Measurements from ENCODE around the gene KRTAP10-5. TPM values are rescaled to one million over a fixed set of nuclear protein-coding genes. Genes with fewer than 3 reads are reported as not detected.

KRTAP10-5 gene
- total RNA-seq, 1 donor, result not detected

DNA sequence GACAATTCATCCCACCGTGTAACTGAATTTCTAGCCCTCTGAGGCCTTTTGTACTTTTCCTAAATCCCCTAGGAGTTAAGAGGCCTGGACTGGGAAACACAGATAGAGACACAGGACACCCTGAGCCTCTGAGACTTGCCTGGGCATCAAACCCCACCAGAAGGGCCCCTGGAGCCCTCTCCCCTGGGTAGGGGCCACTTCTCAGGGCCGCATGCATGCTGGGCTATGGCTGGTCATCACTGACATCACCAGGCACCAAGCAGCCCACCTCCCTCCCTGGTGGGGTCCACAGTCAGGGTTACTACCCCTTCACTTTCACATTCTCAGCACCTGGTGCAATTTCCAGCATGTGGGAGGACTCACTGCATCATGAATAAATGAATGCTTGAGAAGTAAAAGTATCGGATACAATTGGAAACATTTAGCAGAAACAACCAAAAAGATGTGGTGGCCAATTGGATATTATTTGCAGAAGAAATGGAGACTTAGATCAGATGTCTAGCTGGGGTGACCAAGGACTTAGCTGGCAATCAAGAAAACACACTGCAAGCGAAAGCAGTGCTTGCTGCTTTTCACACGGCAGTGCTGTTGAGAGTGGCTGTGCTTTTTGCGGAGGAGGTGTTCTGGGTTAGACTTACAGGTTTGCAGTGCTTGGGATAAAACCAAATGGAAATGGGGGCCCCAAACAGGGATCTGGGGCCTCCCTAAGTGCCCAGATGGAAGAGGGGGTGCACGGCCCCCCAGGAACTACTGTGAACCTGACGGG lies 19.0 kb upstream of the KRTAP10-5 start:
- Histone ChIP-seq H3K27ac (ENCODE audit: low read depth, low read length) (no peak overlapping the region), H3K27me3 (ENCODE audit: insufficient read depth, low read length) (peaks cover 9% of the 10 kb centered on the region), H3K4me3 (ENCODE audit: insufficient read depth, low read length) (no peak overlapping the region), H3K4me1 (ENCODE audit: insufficient read depth, low read length) (no peaks in the 10 kb centered on the region), H3K36me3 (ENCODE audit: insufficient read depth, low read length) (no peaks in the 10 kb centered on the region), H2AFZ (ENCODE audit: low read length) (no peak overlapping the region), H4K20me1 (ENCODE audit: insufficient read depth, low read length) (no peaks in the 10 kb centered on the region), H3K4me2 (ENCODE audit: insufficient read depth, low read length) (no peak overlapping the region), H3K79me2 (ENCODE audit: insufficient read depth, low read length) (no peaks in the 10 kb centered on the region), H3K9me3 (ENCODE audit: low read depth, low read length) (no peaks in the 10 kb centered on the region)
- TF ChIP-seq, protein P1, sequence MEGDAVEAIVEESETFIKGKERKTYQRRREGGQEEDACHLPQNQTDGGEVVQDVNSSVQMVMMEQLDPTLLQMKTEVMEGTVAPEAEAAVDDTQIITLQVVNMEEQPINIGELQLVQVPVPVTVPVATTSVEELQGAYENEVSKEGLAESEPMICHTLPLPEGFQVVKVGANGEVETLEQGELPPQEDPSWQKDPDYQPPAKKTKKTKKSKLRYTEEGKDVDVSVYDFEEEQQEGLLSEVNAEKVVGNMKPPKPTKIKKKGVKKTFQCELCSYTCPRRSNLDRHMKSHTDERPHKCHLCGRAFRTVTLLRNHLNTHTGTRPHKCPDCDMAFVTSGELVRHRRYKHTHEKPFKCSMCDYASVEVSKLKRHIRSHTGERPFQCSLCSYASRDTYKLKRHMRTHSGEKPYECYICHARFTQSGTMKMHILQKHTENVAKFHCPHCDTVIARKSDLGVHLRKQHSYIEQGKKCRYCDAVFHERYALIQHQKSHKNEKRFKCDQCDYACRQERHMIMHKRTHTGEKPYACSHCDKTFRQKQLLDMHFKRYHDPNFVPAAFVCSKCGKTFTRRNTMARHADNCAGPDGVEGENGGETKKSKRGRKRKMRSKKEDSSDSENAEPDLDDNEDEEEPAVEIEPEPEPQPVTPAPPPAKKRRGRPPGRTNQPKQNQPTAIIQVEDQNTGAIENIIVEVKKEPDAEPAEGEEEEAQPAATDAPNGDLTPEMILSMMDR (IDR thresholded peaks at IDR 0.05; ENCODE audit: extremely low read depth, low read depth, low read length), result no peak
- DNase-seq (ENCODE audit: insufficient read length, low spot score, missing footprints), result peak; percentile 71

DNA sequence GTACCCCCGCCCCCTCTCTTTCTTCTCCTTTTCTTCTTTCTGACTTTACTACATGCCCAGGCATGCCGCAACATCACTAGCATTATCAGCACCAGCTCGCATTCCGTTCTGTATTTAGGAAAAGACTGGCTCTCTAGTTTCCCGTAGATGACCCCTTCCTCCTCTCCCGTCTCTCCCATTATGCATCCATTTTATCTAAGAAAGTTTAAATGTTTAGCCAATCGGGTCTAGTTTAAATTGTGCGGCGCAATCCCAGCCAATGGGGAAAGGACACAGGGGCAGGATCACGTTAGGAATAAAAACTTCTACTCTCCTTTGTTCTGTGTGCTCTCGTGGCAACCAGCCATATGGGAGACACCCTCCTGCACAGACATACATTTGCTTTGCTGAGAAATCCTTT lies 17.7 kb upstream of the KRTAP10-5 start:
- Histone ChIP-seq H3K27ac (ENCODE audit: low read depth, low read length) (no peak overlapping the region), H2AFZ (ENCODE audit: low read length) (no peak overlapping the region), H4K20me1 (ENCODE audit: insufficient read depth, low read length) (no peaks in the 10 kb centered on the region), H3K4me2 (ENCODE audit: insufficient read depth, low read length) (no peak overlapping the region), H3K4me1 (ENCODE audit: insufficient read depth, low read length) (no peaks in the 10 kb centered on the region), H3K79me2 (ENCODE audit: insufficient read depth, low read length) (no peaks in the 10 kb centered on the region), H3K27me3 (ENCODE audit: insufficient read depth, low read length) (peaks cover 19% of the 10 kb centered on the region), H3K36me3 (ENCODE audit: insufficient read depth, low read length) (no peaks in the 10 kb centered on the region), H3K9me3 (ENCODE audit: low read depth, low read length) (no peaks in the 10 kb centered on the region), H3K4me3 (ENCODE audit: insufficient read depth, low read length) (no peak overlapping the region)
- TF ChIP-seq, protein P1 (IDR thresholded peaks at IDR 0.05; ENCODE audit: extremely low read depth, low read depth, low read length), result no peak
- no peak for DNase-seq (ENCODE audit: insufficient read length, low spot score, missing footprints)

DNA sequence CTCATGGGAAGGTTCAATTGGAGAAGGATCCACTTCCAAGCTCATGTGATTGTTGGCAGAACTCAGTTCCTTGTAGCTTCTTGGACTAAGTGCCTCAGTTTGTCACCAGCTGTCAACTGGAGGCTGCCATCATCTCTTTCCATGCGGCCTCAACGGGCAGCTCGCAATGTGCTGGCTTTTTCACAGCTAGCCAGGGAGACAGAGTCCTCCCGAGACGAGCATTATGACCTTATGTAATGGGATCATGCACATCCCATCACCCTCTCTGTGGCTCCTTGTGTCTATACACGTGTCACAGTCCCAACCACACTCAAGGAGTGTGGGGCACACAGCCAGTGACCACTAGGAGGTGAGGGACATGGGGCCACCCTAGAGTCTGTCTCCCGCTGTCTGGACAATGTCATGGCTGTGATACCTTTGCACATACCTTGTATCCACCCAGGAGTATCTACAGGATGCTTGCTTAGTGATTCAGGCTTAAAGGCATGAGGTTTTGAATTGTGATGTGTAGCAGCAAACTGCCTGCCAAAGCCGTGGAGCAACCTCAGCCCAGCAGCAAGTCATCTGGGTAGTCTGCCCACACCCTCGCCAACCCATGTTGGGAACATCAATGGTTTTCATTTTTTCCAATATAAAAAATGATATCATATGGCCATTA lies 15.8 kb upstream of the KRTAP10-5 start:
- Histone ChIP-seq H2AFZ (ENCODE audit: low read length) (no peak overlapping the region), H3K9me3 (ENCODE audit: low read depth, low read length) (no peaks in the 10 kb centered on the region), H3K4me3 (ENCODE audit: insufficient read depth, low read length) (no peak overlapping the region), H3K36me3 (ENCODE audit: insufficient read depth, low read length) (no peaks in the 10 kb centered on the region), H3K79me2 (ENCODE audit: insufficient read depth, low read length) (no peaks in the 10 kb centered on the region), H3K27ac (ENCODE audit: low read depth, low read length) (no peak overlapping the region), H4K20me1 (ENCODE audit: insufficient read depth, low read length) (no peaks in the 10 kb centered on the region), H3K4me2 (ENCODE audit: insufficient read depth, low read length) (no peak overlapping the region), H3K27me3 (ENCODE audit: insufficient read depth, low read length) (peaks cover 30% of the 10 kb centered on the region), H3K4me1 (ENCODE audit: insufficient read depth, low read length) (no peaks in the 10 kb centered on the region)
- TF ChIP-seq, protein P1 (IDR thresholded peaks at IDR 0.05; ENCODE audit: extremely low read depth, low read depth, low read length), result no peak
- DNase-seq (ENCODE audit: insufficient read length, low spot score, missing footprints), result no peak

DNA sequence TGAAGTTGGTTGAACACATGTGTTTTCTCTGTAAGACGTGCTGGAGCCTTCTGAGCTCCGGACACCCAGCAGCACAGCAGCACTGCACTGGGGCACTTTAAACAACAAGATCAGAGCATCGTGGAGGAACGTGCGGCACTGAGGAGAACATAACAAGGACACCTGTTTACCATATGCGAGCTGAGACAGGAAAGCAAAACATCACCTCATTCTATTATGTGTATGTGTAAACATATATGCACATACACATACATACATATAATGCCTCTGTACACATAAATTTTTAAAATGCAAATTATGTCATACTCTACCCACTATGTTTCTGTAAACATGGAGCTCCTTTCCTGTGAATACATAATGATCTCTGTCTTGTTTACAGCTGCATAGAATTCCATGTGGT lies 15.1 kb upstream of the KRTAP10-5 start:
- Histone ChIP-seq H3K9me3 (ENCODE audit: low read depth, low read length) (no peaks in the 10 kb centered on the region), H3K4me1 (ENCODE audit: insufficient read depth, low read length) (no peaks in the 10 kb centered on the region)
- TF ChIP-seq, protein P1 (IDR thresholded peaks at IDR 0.05; ENCODE audit: extremely low read depth, low read depth, low read length), result no peak

More for the DNA sequence above, 15.1 kb upstream of the KRTAP10-5 start:
- Histone ChIP-seq H4K20me1 (ENCODE audit: insufficient read depth, low read length) (no peaks in the 10 kb centered on the region), H2AFZ (ENCODE audit: low read length) (no peak overlapping the region), H3K27ac (ENCODE audit: low read depth, low read length) (no peak overlapping the region), H3K36me3 (ENCODE audit: insufficient read depth, low read length) (no peaks in the 10 kb centered on the region), H3K4me2 (ENCODE audit: insufficient read depth, low read length) (no peak overlapping the region), H3K4me3 (ENCODE audit: insufficient read depth, low read length) (no peak overlapping the region), H3K27me3 (ENCODE audit: insufficient read depth, low read length) (peaks cover 30% of the 10 kb centered on the region), H3K79me2 (ENCODE audit: insufficient read depth, low read length) (no peaks in the 10 kb centered on the region)
- DNase-seq (ENCODE audit: insufficient read length, low spot score, missing footprints), result no peak
